Stimulated activated CD8-positive, alpha-beta memory T cell treated with anti-CD3 and anti-CD28 coated beads, Interleukin-4, amount 100 ng/mL, for 1 hour (primary cell): ENCODE results near the gene HSD17B13.
"Not testable (repeated sequence)": the region's sequence is repeated elsewhere in the genome, so short reads cannot be mapped to it uniquely, and the experiment has no call there.

Experiments
- DNase-seq, 2 donors: peaks; one replicate each; pipeline ENCODE4 v3.0.0-alpha.2; 2020; ENCODE audit warnings: low read depth in 2 of 2, low spot score in 1 of 2

Gene HSD17B13

GRCh38 chr4:87322754-87323153, at the start of gene HSD17B13:
HSD17B13 (minus strand) TSS chr4:87322882; CDS start chr4:87322841, 41 bp downstream.
- no peak for DNase-seq

GRCh38 chr4:87370068-87370467, 47.4 kb upstream of the HSD17B13 start:
- no peak for DNase-seq

- DNase-seq: no peak
Observed at GRCh38 chr4:87366521-87367162, 44.0 kb upstream of the HSD17B13 start.

- no peak for DNase-seq
Observed at GRCh38 chr4:87365348-87365747, 42.7 kb upstream of the HSD17B13 start.

- DNase-seq: no peak
Observed at GRCh38 chr4:87363552-87363951, 40.9 kb upstream of the HSD17B13 start.

GRCh38 chr4:87360338-87360935, 37.8 kb upstream of the HSD17B13 start:
- DNase-seq: no peak

GRCh38 chr4:87359258-87359657, 36.6 kb upstream of the HSD17B13 start:
- DNase-seq: no peak

GRCh38 chr4:87356832-87357526, 34.3 kb upstream of the HSD17B13 start:
- no peak for DNase-seq

GRCh38 chr4:87354168-87355102, 31.8 kb upstream of the HSD17B13 start:
- no peak for DNase-seq

- peak; percentile 0 to 6 for DNase-seq
Observed at GRCh38 chr4:87353592-87353991, 30.9 kb upstream of the HSD17B13 start.

GRCh38 chr4:87345139-87345538, 22.5 kb upstream of the HSD17B13 start:
- DNase-seq: no peak

GRCh38 chr4:87342872-87343271, 20.2 kb upstream of the HSD17B13 start:
- no peak for DNase-seq

- DNase-seq: not testable (repeated sequence)
Observed at GRCh38 chr4:87341954-87342635, 19.4 kb upstream of the HSD17B13 start.

- no peak for DNase-seq
Observed at GRCh38 chr4:87339440-87339839, 16.8 kb upstream of the HSD17B13 start.

- no peak for DNase-seq
Observed at GRCh38 chr4:87337361-87337760, 14.7 kb upstream of the HSD17B13 start.

- DNase-seq: no peak
Observed at GRCh38 chr4:87333267-87333666, 10.6 kb upstream of the HSD17B13 start.

- no peak for DNase-seq
Observed at GRCh38 chr4:87330761-87331160, 8.1 kb upstream of the HSD17B13 start.

GRCh38 chr4:87327136-87327535, 4.5 kb upstream of the HSD17B13 start:
- DNase-seq: no peak

GRCh38 chr4:87326460-87326859, 3.8 kb upstream of the HSD17B13 start:
- no peak for DNase-seq

GRCh38 chr4:87321888-87322287, 794 bp downstream of the HSD17B13 start:
- DNase-seq: no peak

GRCh38 chr4:87317527-87317926, 5.2 kb downstream of the HSD17B13 start:
- DNase-seq: no peak
